Prostate gland (tissue), 2 donors: ENCODE data around the gene ICAM4. TPM values are rescaled to one million over a fixed set of nuclear protein-coding genes. Genes with fewer than 3 reads are reported as not detected.
"Not testable (repeated sequence)": the region's sequence is repeated elsewhere in the genome, so short reads cannot be mapped to it uniquely, and the experiment has no call there.

ENCODE experiments used
- DNase-seq: peaks from one replicate; pipeline ENCODE4 v3.0.0-alpha.2; 2019; ENCODE audit warnings: low spot score
- H3K27ac ChIP-seq, 2 donors: fragments of 200-600 bp; sonication (generic); 2 replicates each; pipeline ENCODE4 v1.5.1; 2017 to 2019
- H3K27me3 ChIP-seq: fragments of 200-600 bp; sonication (generic); replicated peaks from 2 replicates; pipeline ENCODE4 v1.5.1; 2019; ENCODE audit not compliant: insufficient read depth
- H3K36me3 ChIP-seq, 2 donors: fragments of 200-600 bp; sonication (generic); 1 replicate in 1 of 2; 2 replicates in 1 of 2; pipeline versions ENCODE4 v1.5.1 to v1.8.1; 2017 to 2019
- H3K4me1 ChIP-seq: fragments of 200-600 bp; sonication (generic); replicated peaks from 2 replicates; pipeline ENCODE4 v1.5.1; 2019
- H3K4me3 ChIP-seq, 2 donors: fragments of 200-600 bp; sonication (generic); 2 replicates each; pipeline ENCODE4 v1.5.1; 2017 to 2019
- H3K9me3 ChIP-seq: fragments of 200-600 bp; sonication (generic); 2 replicates; pipeline ENCODE4 v1.5.1; 2017
- CTCF ChIP-seq, 4 experiments: fragments of 200-600 bp in 2 of 4; fragments of 450-650 bp in 2 of 4; sonication (generic) in 2 of 4; IDR thresholded peaks; 1 replicate in 3 of 4; 2 replicates in 1 of 4; pipeline ENCODE4 v1.5.1; 2016 to 2019; ENCODE audit warnings: antibody characterized with exemption in 4 of 4, mild to moderate bottlenecking in 2 of 4, moderate library complexity in 2 of 4
- POLR2A ChIP-seq: fragments of 450-650 bp; IDR thresholded peaks from one replicate; pipeline ENCODE4 v1.6.1; 2016; ENCODE audit warnings: antibody characterized with exemption, mild to moderate bottlenecking
- POLR2AphosphoS5 ChIP-seq: sonication (generic); formaldehyde crosslinking; IDR thresholded peaks from one replicate; pipeline ENCODE4 v1.6.1; 2017; ENCODE audit warnings: antibody characterized with exemption
- WGBS: methylation state at CpG from one replicate; pipeline ENCODE4 v1.1.5; 2018; 5-methylcytosine and 5-hydroxymethylcytosine counted together
- intact Hi-C: fragments of 100-400 bp; cut with DNase I; formaldehyde crosslinking; loops from one replicate; pipeline ENCODE4 v1.14.2; 2022
- total RNA-seq, 2 donors: library from RNA; depleted of rRNA; stranded (reverse); fragments of >200 nt; gene quantifications; one replicate each; pipeline ENCODE4 v1.1.0, GENCODE V29; 2016

ICAM4 gene
- total RNA-seq, 2 donors from 2014 or later, result 1.0 TPM; not detected in 1

- TF ChIP-seq POLR2A, result no peak
- no peak for TF ChIP-seq POLR2AphosphoS5
- no peak for TF ChIP-seq CTCF (IDR thresholded peaks at IDR 0.05)
- DNase-seq, result no peak
- 90% methylated on average over 10 of the region's 10 CpGs for WGBS
- Histone ChIP-seq H3K27ac (no peak overlapping the region), H3K4me1 (no peaks in the 10 kb centered on the region), H3K4me3 (no peak overlapping the region), H3K27me3 (no peaks in the 10 kb centered on the region), H3K9me3 (no peaks in the 10 kb centered on the region), H3K36me3 (no peaks in the 10 kb centered on the region)
- intact Hi-C loops, result loop anchor here (5.0 kb wide), 1 partner anchor 38 kb away; no protein-coding TSS in a partner anchor
Observed at GRCh38 chr19:10274589-10274988, 12.2 kb upstream of the ICAM4 start.

GRCh38 chr19:10277795-10278589 is 8.8 kb upstream of the ICAM4 start:
- H3K27ac ChIP-seq, result no peak overlapping the region
- 88% methylated on average over 9 of the region's 9 CpGs for WGBS
- H3K27me3 ChIP-seq, result no peaks in the 10 kb centered on the region
- H3K9me3 ChIP-seq, result no peaks in the 10 kb centered on the region
- intact Hi-C loops, result no loop called here
- no peak overlapping the region for H3K4me3 ChIP-seq
- TF ChIP-seq CTCF (IDR thresholded peaks at IDR 0.05), result no peak
- H3K4me1 ChIP-seq, result no peaks in the 10 kb centered on the region
- no peak for DNase-seq
- no peaks in the 10 kb centered on the region for H3K36me3 ChIP-seq

GRCh38 chr19:10278935-10279334 is 7.8 kb upstream of the ICAM4 start:
- no peaks in the 10 kb centered on the region for H3K4me1 ChIP-seq
- WGBS, result 100% methylated on average over 1 of the region's 1 CpG
- intact Hi-C loops, result no loop called here

GRCh38 chr19:10279737-10280442 is 6.9 kb upstream of the ICAM4 start:
- WGBS, result 84% methylated on average over 5 of the region's 5 CpGs

More at GRCh38 chr19:10278935-10279334, 7.8 kb upstream of the ICAM4 start:
- H3K27ac ChIP-seq, result no peak overlapping the region
- no peaks in the 10 kb centered on the region for H3K27me3 ChIP-seq
- no peak overlapping the region for H3K4me3 ChIP-seq
- no peaks in the 10 kb centered on the region for H3K36me3 ChIP-seq
- H3K9me3 ChIP-seq, result no peaks in the 10 kb centered on the region
- no peak for DNase-seq
- TF ChIP-seq CTCF (IDR thresholded peaks at IDR 0.05) (no peak), POLR2AphosphoS5 (no peak), POLR2A (no peak)

GRCh38 chr19:10282043-10282442 is 4.7 kb upstream of the ICAM4 start:
- 96% methylated on average over 5 of the region's 5 CpGs for WGBS

More at GRCh38 chr19:10279737-10280442, 6.9 kb upstream of the ICAM4 start:
- Histone ChIP-seq H3K4me3 (no peak overlapping the region), H3K36me3 (no peaks in the 10 kb centered on the region), H3K4me1 (no peaks in the 10 kb centered on the region), H3K9me3 (no peaks in the 10 kb centered on the region), H3K27me3 (no peaks in the 10 kb centered on the region), H3K27ac (no peak overlapping the region)
- TF ChIP-seq POLR2A, result no peak
- no peak for TF ChIP-seq CTCF (IDR thresholded peaks at IDR 0.05)
- TF ChIP-seq POLR2AphosphoS5, result no peak
- intact Hi-C loops, result no loop called here
- DNase-seq, result no peak

More at GRCh38 chr19:10282043-10282442, 4.7 kb upstream of the ICAM4 start:
- H3K4me1 ChIP-seq, intact Hi-C loops, DNase-seq, H3K36me3 ChIP-seq, H3K27ac ChIP-seq, H3K27me3 ChIP-seq, H3K9me3 ChIP-seq, H3K4me3 ChIP-seq: not testable (repeated sequence)
